ENCODE data around the gene IQSEC1.
A peak's percentile ranks its signal among the peaks of the same experiment; 100 is the strongest.

The IQSEC1 gene

DNA sequence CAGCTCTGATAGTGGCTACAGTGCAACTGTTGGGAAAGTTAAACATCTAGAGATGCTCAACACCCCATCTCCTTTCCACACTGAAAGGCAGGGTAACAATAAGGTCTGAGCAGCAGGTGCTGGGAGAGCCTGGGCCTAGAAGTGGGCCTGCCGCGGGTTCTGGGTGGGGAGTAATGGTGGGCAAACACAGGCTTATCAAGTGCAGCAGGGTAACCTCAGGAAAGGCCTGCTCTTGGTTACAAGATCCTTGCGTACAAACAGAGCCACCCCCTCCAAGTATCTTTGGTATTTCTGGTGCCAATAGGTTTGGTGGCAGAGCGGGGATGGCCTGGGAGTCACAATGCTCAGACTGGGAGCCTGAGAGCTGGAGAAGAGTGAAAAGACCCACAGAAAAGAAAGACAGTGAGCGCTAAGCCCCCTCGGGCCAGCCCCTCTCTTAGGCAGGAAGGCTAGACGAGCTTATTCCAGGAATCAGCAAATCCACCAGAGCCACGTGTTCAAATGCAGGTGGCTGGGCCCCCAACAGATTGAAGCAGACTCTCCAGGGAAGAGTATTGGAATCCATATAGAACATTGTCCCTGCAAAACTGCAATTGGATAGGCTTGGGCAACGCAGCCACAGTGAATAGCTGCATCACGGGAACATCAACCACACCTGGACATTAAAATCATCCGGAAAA is 2.7 kb downstream of the IQSEC1 start:
- peak overlapping the region; percentile 83 for H3K27ac Mint-ChIP-seq
- no peaks in the 10 kb centered on the region for H3K27me3 Mint-ChIP-seq
- H3K4me3 Mint-ChIP-seq = peak overlapping the region; percentile 42
- peaks cover 3% of the 10 kb centered on the region for H3K36me3 Mint-ChIP-seq
- H3K4me1 Mint-ChIP-seq (ENCODE audit: low read depth) = peaks cover 46% of the 10 kb centered on the region
- H3K9me3 Mint-ChIP-seq (ENCODE audit: low read depth) = no peaks in the 10 kb centered on the region

DNA sequence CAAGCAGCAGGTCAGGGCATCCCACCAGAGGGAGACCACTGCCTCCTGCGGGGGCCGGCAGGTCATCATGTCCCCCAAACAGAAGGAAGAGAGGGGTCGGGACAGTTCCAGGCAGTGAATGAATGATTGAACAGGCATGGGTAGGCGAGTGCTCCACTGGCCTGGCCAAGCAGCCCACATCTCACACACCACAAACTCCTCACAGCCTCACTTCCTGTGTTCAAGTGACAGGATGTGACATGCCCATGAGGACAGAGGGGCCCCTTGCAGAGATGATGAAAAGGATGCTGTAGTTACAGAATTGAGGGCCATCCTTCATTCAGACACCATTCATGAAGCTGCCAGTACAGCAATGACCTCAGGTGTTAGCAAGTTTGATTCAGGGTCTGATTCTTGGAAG is 3.7 kb downstream of the IQSEC1 start:
- H3K4me1 Mint-ChIP-seq (ENCODE audit: low read depth) = peaks cover 46% of the 10 kb centered on the region

DNA sequence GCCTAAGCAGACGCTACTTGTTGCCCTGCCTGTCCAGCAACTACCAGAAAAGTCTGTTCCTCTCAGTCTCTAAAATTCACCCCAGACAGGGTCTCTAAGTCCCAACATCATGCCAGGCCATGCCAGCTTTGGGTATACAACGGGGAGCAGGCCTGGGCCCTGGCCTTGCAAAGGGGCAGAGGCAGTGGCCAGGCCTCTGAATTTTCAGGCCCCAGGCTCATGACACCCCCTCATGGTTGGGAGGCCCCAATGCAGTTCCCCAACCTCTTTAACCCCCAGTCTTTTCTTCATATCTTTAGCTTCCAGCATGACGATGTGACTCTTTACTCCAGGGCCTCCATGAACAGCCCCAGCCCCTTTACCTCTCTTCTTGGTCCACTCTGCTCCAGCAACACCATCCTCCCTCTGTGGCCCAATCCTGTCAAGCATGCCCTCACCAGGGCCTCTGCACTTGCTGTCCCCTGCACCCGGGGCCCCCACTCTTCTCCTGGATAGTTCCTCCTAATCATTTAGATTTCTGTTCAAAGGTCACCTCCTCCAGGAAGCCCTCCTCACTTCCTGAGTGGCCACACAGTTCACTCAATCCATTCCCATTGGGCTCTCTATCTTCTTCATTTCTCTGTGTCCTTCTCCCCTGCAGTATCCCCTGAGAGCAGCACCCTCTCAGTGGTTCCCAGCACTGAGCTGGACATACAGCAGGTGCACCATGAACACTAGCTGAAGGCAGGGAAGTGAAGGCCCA is 4.8 kb downstream of the IQSEC1 start:
- H3K4me1 Mint-ChIP-seq (ENCODE audit: low read depth) = peaks cover 41% of the 10 kb centered on the region
- H3K27ac Mint-ChIP-seq = peak overlapping the region; percentile 83

More for the DNA sequence above, 3.7 kb downstream of the IQSEC1 start:
- Mint-ChIP-seq H3K4me3 (peak overlapping the region; percentile 42), H3K36me3 (peaks cover 3% of the 10 kb centered on the region), H3K27me3 (no peaks in the 10 kb centered on the region), H3K27ac (peak overlapping the region; percentile 83), H3K9me3 (ENCODE audit: low read depth) (no peaks in the 10 kb centered on the region)

DNA sequence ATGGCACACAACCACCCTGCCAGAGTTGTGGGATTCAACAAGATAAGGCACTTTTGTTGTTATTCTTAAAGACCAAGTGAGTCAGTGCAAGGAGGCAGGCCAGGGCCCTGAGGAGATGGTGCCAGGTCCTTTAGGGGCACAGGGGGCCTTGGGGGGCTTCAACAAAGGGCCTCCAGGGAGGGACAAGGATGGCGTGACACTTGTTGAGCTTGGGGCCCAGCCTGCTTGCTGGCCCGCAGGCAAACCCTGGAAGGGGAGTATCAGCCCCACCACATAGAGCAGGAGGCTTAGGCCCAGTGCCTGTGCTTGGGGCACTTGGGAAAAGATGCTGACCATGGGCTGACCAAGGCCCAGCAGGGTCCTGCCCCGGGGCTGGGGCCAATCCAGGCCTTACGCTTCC is 5.5 kb downstream of the IQSEC1 start:
- Mint-ChIP-seq H3K36me3 (peaks cover 3% of the 10 kb centered on the region), H3K9me3 (ENCODE audit: low read depth) (no peaks in the 10 kb centered on the region), H3K27me3 (no peaks in the 10 kb centered on the region), H3K4me3 (no peak overlapping the region), H3K4me1 (ENCODE audit: low read depth) (peaks cover 39% of the 10 kb centered on the region), H3K27ac (no peak overlapping the region)

More for the DNA sequence above, 4.8 kb downstream of the IQSEC1 start:
- H3K4me3 Mint-ChIP-seq = no peak overlapping the region
- H3K27me3 Mint-ChIP-seq = no peaks in the 10 kb centered on the region
- peaks cover 3% of the 10 kb centered on the region for H3K36me3 Mint-ChIP-seq
- no peaks in the 10 kb centered on the region for H3K9me3 Mint-ChIP-seq (ENCODE audit: low read depth)

DNA sequence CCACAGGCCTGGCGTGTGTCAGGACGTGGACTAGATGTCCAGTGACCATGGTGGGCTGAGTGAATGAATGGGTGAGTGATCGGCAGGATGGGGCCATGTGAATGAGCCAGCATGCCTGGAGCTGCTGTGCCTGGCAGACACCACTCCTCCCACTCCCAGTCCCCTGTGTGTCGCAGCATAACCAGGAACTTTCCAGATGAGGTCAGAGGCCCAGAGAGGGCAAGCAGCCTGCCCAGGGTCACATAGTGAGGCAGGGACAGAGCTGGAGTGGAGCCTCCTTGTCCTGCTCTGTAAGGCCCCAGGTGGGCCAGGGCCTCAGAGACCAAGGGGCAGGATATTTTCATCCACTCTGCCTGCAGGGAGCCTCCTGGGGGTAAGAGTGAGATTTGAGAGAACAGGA is 6.4 kb downstream of the IQSEC1 start:
- Mint-ChIP-seq H3K36me3 (peaks cover 3% of the 10 kb centered on the region), H3K4me3 (no peak overlapping the region), H3K9me3 (ENCODE audit: low read depth) (no peaks in the 10 kb centered on the region), H3K27me3 (no peaks in the 10 kb centered on the region), H3K27ac (peak overlapping the region; percentile 73), H3K4me1 (ENCODE audit: low read depth) (peaks cover 34% of the 10 kb centered on the region)

DNA sequence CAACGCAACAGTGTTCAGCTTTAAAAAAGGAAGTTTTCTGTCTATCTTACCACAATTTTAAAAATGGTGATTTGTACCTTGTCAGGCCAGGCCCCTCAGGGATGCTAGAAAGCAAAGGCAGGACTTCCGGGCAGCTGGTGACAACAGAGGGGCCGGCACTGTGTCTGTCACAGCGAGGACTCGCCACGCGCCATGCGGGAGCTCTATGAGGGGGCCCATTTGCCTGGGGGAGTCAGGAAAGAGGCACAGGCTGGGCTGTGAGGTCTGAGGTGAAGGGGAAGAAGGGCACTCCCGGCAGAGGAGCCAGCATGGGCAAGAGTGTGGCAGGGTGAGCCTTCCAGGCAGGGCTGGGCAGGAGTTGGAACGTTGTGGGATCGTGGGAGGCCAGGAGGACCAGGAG is 7.0 kb downstream of the IQSEC1 start:
- H3K4me1 Mint-ChIP-seq (ENCODE audit: low read depth) = peaks cover 32% of the 10 kb centered on the region
- H3K36me3 Mint-ChIP-seq = peaks cover 3% of the 10 kb centered on the region
- H3K27me3 Mint-ChIP-seq = no peaks in the 10 kb centered on the region
- no peaks in the 10 kb centered on the region for H3K9me3 Mint-ChIP-seq (ENCODE audit: low read depth)
- no peak overlapping the region for H3K27ac Mint-ChIP-seq
- no peak overlapping the region for H3K4me3 Mint-ChIP-seq

DNA sequence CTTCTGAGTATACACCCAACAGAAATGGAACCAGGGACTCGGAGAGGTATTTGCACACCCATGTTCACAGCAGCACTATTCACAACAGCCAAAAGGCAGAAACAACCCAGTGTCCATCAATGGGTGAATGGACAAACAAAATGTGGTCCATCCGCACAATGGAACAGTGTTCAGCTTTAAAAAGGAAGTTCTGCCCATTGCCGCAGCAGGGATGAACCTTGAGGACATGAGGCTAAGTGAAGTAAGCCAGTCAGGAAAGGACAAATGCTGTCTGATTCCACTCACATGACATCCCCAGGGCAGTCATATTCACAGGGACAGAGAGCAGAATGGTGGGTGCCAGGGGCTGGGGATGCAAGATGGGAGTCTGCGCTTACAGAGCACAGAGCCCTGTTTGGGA is 7.5 kb downstream of the IQSEC1 start:
- peaks cover 3% of the 10 kb centered on the region for H3K36me3 Mint-ChIP-seq
- peaks cover 28% of the 10 kb centered on the region for H3K4me1 Mint-ChIP-seq (ENCODE audit: low read depth)
- no peak overlapping the region for H3K27ac Mint-ChIP-seq
- H3K4me3 Mint-ChIP-seq = no peak overlapping the region
- no peaks in the 10 kb centered on the region for H3K9me3 Mint-ChIP-seq (ENCODE audit: low read depth)
- H3K27me3 Mint-ChIP-seq = no peaks in the 10 kb centered on the region

DNA sequence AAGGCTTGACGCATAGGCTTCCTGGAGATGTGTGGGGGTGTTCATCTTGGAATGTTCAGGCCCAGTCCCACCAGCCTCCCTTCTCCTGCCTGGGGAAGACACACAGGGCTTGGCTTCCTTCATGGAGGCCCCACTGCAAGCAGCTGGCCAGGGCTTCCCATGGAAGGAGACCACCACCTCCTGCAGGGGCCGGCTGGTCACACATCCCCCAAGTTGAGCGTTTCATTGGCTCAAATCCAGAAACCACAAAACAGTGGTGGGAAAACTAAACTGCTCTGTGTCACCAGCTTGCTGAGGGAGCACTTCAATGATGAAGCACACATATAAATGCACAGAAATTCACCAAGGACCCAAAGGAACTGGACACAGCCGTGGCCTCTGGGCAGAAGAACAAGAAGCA is 8.3 kb downstream of the IQSEC1 start:
- Mint-ChIP-seq H3K27me3 (no peaks in the 10 kb centered on the region), H3K36me3 (peaks cover 3% of the 10 kb centered on the region), H3K9me3 (ENCODE audit: low read depth) (no peaks in the 10 kb centered on the region), H3K4me1 (ENCODE audit: low read depth) (peaks cover 21% of the 10 kb centered on the region), H3K4me3 (no peak overlapping the region), H3K27ac (no peak overlapping the region)

DNA sequence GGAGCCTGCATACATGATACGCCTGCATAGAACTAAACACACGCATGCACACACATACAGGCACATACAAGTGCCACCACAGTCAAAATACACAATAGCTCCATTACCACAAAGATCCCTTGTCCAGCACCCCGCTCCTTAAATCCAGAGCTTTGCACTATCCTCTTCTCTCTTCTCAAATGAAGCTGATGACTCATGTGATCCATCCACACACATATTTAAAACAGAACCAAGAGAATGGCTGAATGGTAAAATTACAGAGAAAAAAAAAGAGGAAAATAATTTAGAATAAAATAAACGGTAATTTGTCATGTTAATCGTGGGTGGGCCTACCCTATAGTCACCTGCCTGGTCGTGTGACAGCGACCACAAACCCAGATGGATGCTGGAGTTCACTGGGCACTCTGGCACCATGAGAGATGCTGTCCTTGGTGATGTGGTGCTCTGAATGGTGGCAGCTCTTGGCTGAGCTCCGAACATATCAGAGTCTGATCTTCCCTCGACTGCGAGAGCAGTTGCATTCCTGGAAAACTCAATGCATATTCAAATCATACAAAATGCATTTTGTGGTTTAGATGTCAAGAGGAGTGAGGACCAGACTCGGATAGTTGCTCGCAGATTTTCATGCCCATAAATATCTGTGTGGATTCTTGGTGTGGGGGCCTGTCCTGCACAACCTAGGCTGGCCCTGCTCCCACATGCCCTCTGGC is 8.9 kb downstream of the IQSEC1 start:
- H3K27me3 Mint-ChIP-seq = no peaks in the 10 kb centered on the region
- no peak overlapping the region for H3K4me3 Mint-ChIP-seq
- peaks cover 14% of the 10 kb centered on the region for H3K4me1 Mint-ChIP-seq (ENCODE audit: low read depth)
- peaks cover 3% of the 10 kb centered on the region for H3K36me3 Mint-ChIP-seq
- no peak overlapping the region for H3K27ac Mint-ChIP-seq
- no peaks in the 10 kb centered on the region for H3K9me3 Mint-ChIP-seq (ENCODE audit: low read depth)

DNA sequence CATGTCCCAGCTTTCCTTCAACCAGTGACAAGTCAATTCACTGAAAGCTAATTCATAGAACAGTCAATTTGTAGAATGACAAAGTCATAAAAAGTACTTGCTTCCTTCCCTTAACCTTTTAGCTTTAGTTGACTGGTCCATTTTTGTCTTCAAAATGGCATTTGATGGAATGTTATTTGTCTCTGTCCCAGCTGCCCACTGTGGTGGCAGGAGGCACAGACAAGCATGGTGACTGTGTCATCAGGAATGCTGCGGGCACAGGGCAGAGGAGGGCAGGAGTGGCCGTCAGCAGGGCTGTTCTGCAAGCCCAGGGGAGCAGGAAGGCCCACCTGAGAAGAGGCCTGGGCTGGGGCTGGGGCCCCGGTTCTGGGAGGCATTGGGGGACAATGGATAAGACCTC is 10.0 kb downstream of the IQSEC1 start:
- Mint-ChIP-seq H3K27me3 (no peaks in the 10 kb centered on the region), H3K36me3 (peaks cover 3% of the 10 kb centered on the region), H3K4me3 (no peak overlapping the region), H3K27ac (no peak overlapping the region), H3K4me1 (ENCODE audit: low read depth) (peaks cover 6% of the 10 kb centered on the region), H3K9me3 (ENCODE audit: low read depth) (no peaks in the 10 kb centered on the region)

DNA sequence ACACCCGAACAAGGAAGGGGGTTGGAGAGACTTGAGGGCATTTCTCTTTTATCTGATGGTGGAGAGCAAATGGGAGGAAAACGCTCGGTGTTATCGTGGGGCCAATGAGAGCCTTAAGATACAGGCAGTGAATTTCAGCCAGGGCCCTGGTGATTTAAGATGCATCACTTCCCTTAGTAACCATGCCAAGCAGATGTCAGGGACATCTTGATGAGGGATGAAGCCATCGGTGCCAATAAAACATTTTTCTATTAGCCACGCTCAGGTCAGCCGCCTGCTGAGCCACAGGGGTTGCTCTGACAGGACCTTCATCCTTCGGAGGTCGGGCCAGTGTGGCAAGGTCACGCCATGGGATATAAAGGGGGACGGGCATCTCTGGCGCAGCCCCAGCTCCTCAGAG is 10.6 kb downstream of the IQSEC1 start:
- Mint-ChIP-seq H3K4me3 (no peak overlapping the region), H3K36me3 (peaks cover 3% of the 10 kb centered on the region), H3K27ac (no peak overlapping the region), H3K27me3 (no peaks in the 10 kb centered on the region), H3K4me1 (ENCODE audit: low read depth) (peaks cover 5% of the 10 kb centered on the region), H3K9me3 (ENCODE audit: low read depth) (no peaks in the 10 kb centered on the region)

DNA sequence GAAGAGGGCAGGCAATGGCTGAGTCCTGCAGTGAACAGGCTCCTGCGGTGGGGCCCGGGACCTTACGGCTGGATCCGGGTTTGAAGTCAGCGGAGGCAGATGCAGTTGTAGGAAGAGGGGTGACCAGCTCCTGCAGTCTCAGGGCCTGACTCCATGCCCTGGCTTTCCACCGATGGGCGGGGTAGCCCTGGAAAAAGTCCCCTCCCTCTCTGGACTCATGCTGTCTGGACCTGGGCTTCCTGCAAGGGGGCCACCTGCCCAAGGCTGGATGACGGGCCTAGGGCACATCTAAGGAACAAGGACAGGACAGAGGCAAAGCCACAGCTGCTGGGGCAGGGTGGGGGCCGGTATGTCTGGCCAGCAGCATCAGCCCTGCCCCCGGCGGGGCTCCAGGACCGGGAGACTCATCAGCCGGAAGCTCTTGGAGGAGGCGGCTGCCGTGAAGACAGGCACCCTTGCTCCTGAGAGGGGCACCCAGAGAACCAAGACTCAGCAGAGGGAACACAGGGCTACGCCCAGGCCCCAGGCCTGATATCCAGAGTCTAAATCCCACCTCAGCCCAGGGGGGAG is 12.8 kb downstream of the IQSEC1 start:
- H3K4me3 Mint-ChIP-seq = no peak overlapping the region
- no peaks in the 10 kb centered on the region for H3K4me1 Mint-ChIP-seq (ENCODE audit: low read depth)
- no peaks in the 10 kb centered on the region for H3K9me3 Mint-ChIP-seq (ENCODE audit: low read depth)
- no peaks in the 10 kb centered on the region for H3K36me3 Mint-ChIP-seq
- no peak overlapping the region for H3K27ac Mint-ChIP-seq
- no peaks in the 10 kb centered on the region for H3K27me3 Mint-ChIP-seq

DNA sequence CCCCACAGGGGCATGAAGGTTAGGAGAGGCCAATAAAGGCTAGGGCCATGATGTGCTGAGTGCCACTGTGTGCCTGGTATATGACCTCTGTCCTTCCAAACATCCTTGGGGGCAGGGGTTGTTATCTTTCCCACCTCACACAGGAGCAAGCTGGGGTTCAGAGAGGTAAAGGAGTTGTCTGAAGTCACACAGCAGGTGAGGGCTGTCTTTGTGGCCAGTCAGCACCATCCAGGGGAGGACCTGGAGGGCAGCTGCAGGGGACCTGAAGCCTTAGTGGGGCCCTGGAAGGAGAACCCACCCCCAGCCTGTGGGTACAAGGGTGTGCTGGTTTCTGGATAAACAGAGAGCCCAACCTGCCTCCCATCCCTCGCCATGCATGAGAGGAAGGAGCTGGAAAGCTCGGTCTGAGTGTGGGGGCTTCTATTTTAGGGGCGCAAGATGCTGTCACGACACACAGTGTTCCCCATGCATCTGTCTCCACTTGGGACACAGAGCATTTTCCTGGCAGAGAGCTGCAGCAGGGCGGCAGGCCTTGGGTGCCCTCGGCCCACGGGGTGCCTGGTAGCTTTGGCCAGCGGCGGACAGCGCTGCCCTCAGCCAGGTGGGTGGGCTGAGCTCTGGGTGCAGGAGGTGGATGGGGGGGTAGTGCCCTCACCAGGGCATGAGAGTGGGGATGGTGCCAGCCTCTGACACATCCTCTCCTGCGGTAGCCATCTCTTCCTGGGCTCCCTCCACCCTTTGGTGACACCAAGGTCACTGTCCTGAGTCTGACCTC is 14.7 kb downstream of the IQSEC1 start:
- no peak overlapping the region for H3K27ac Mint-ChIP-seq
- H3K9me3 Mint-ChIP-seq (ENCODE audit: low read depth) = no peaks in the 10 kb centered on the region
- H3K36me3 Mint-ChIP-seq = no peaks in the 10 kb centered on the region
- H3K4me3 Mint-ChIP-seq = no peak overlapping the region
- H3K4me1 Mint-ChIP-seq (ENCODE audit: low read depth) = no peaks in the 10 kb centered on the region
- no peaks in the 10 kb centered on the region for H3K27me3 Mint-ChIP-seq

DNA sequence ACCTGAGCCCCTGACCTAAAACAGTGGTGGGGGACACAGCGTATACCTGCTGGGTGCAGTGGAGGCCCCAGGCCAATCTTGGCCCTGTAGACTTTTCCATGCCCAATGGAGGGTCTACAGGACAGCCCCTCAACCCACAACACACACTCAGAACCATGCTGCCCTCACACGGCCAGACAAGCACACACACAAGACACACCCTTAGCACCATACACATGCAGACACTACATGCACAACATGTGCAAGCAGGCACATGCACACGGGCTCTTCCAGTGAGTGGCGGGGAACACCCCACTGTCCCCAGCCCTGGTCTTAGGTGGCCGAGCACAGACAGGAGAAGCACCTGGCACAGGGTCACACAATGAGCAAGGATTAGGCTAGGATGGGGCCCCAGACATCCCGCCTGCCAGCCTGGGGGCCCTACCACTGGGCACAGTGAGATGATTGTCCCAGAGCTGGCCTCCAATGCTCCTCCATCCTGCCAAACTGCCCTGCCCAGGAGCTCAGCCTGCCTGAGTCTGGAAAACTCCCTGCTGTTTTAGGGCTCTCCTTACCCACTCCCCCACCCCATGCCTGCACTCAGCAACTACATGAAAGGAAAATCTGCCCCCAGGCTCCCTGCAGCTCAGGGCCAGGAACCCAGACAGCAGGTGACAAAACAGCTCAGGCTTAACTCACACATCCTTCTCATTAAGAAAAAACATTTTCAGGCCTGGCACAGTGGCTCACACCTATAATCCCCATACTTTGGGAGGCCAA is 15.8 kb downstream of the IQSEC1 start:
- no peak overlapping the region for H3K27ac Mint-ChIP-seq
- H3K4me1 Mint-ChIP-seq (ENCODE audit: low read depth) = peaks cover 3% of the 10 kb centered on the region
- H3K36me3 Mint-ChIP-seq = no peaks in the 10 kb centered on the region
- no peak overlapping the region for H3K4me3 Mint-ChIP-seq
- H3K27me3 Mint-ChIP-seq = no peaks in the 10 kb centered on the region
- H3K9me3 Mint-ChIP-seq (ENCODE audit: low read depth) = no peaks in the 10 kb centered on the region

Measured in activated naive CD8-positive, alpha-beta T cell (primary cell).